ENCODE data around the gene NUP93.

GRCh38 chr16:56891685-56892084, 161.8 kb downstream of the NUP93 start:
- TF ChIP-seq YY1 (IDR thresholded peaks at IDR 0.05; ENCODE audit: insufficient read depth, insufficient read length) (no peak), ZNF274 (IDR thresholded peaks at IDR 0.05; ENCODE audit: low read depth, low read length) (no peak)
